CD14-positive monocyte (primary cell): ENCODE measurements around the gene FZD2. TPM values are rescaled to one million over a fixed set of nuclear protein-coding genes. Genes with fewer than 3 reads are reported as not detected.

ENCODE experiments used
- DNase-seq, 3 donors: peaks; one replicate each; pipeline ENCODE4 v3.0.0-alpha.2; 2011 to 2022
- H2AFZ ChIP-seq: 2 replicates; pipeline ENCODE4 v1.6.0; 2012; ENCODE audit warnings: mild to moderate bottlenecking, low read depth, low read length, inconsistent platforms; ENCODE audit not compliant: insufficient read depth, poor library complexity, severe bottlenecking
- H3K27ac ChIP-seq, 2 donors: 1 replicate in 1 of 2; 2 replicates in 1 of 2; pipeline ENCODE4 v1.5.1; 2012 to 2013; ENCODE audit warnings: low read length in 2 of 2, control low read depth in 1 of 2, inconsistent platforms in 1 of 2, low read depth in 1 of 2, mild to moderate bottlenecking in 1 of 2
- H3K27me3 ChIP-seq, 2 donors: one replicate each; pipeline versions ENCODE4 v1.6.0 to v1.6.1; 2011 to 2013; ENCODE audit warnings: low read length in 2 of 2; ENCODE audit not compliant: control insufficient read depth in 2 of 2, insufficient read depth in 2 of 2
- H3K36me3 ChIP-seq, 2 donors: replicated peaks in 1 of 2; 1 replicate in 1 of 2; 2 replicates in 1 of 2; pipeline versions ENCODE4 v1.5.1 to v1.6.1; 2012 to 2013; ENCODE audit warnings: low read length in 2 of 2, control low read depth in 1 of 2, inconsistent platforms in 1 of 2, mild to moderate bottlenecking in 1 of 2; ENCODE audit not compliant: insufficient read depth in 2 of 2, control insufficient read depth in 1 of 2
- H3K4me1 ChIP-seq, 2 donors: 1 replicate in 1 of 2; 2 replicates in 1 of 2; pipeline versions ENCODE4 v1.5.1 to v1.6.1; 2012 to 2013; ENCODE audit warnings: low read length in 2 of 2, control low read depth in 1 of 2, inconsistent platforms in 1 of 2, mild to moderate bottlenecking in 1 of 2, moderate library complexity in 1 of 2; ENCODE audit not compliant: insufficient read depth in 2 of 2, control insufficient read depth in 1 of 2
- H3K4me2 ChIP-seq: replicated peaks from 2 replicates; pipeline ENCODE3; 2012; ENCODE audit warnings: low read length, moderate library complexity, mild to moderate bottlenecking; ENCODE audit not compliant: poor library complexity, severe bottlenecking; ENCODE audit errors: extremely low read depth
- H3K4me3 ChIP-seq, 3 experiments: fragments of 200-600 bp in 1 of 3; sonication (generic) in 1 of 3; replicated peaks in 1 of 3; 1 replicate in 2 of 3; 2 replicates in 1 of 3; pipeline ENCODE4 v1.5.1; 2011 to 2013; ENCODE audit warnings: low read length in 3 of 3, mild to moderate bottlenecking in 3 of 3, control low read depth in 2 of 3, low read depth in 2 of 3, inconsistent platforms in 1 of 3, moderate library complexity in 1 of 3
- H3K79me2 ChIP-seq: 2 replicates; pipeline ENCODE4 v1.6.0; 2012; ENCODE audit warnings: mild to moderate bottlenecking, control low read depth, inconsistent platforms, low read length, moderate library complexity; ENCODE audit not compliant: insufficient read depth
- H3K9ac ChIP-seq: 2 replicates; pipeline ENCODE4 v1.6.0; 2017; ENCODE audit warnings: low read length, mild to moderate bottlenecking; ENCODE audit not compliant: insufficient read depth, poor library complexity, severe bottlenecking
- H3K9me3 ChIP-seq, 2 donors: replicated peaks in 1 of 2; 1 replicate in 1 of 2; 2 replicates in 1 of 2; pipeline versions ENCODE4 v1.5.1 to v1.6.1; 2012 to 2013; ENCODE audit warnings: low read length in 2 of 2, control low read depth in 1 of 2; ENCODE audit not compliant: control insufficient read depth in 1 of 2, insufficient read depth in 1 of 2
- H4K20me1 ChIP-seq: 2 replicates; pipeline ENCODE4 v1.6.0; 2012; ENCODE audit warnings: mild to moderate bottlenecking, low read length, control low read depth, moderate library complexity; ENCODE audit not compliant: insufficient read depth
- H3K27ac Mint-ChIP-seq, 7 donors: one replicate each; pipeline ENCODE4 v1.8.0; 2020; ENCODE audit warnings: mild to moderate bottlenecking in 7 of 7, mixed read lengths in 7 of 7, moderate library complexity in 6 of 7, inconsistent platforms in 2 of 7
- H3K27me3 Mint-ChIP-seq, 3 donors: one replicate each; pipeline ENCODE4 v1.8.0; 2021 to 2022; ENCODE audit warnings: low read depth in 3 of 3, mild to moderate bottlenecking in 3 of 3, mixed read lengths in 3 of 3, moderate library complexity in 3 of 3, inconsistent platforms in 1 of 3
- H3K36me3 Mint-ChIP-seq, 2 donors: one replicate each; pipeline ENCODE4 v1.8.0; 2020; ENCODE audit warnings: mixed read lengths in 2 of 2, inconsistent platforms in 1 of 2, mild to moderate bottlenecking in 1 of 2
- H3K4me1 Mint-ChIP-seq: one replicate; pipeline ENCODE4 v1.8.0; 2020; ENCODE audit warnings: mild to moderate bottlenecking, mixed read lengths
- H3K4me3 Mint-ChIP-seq, 2 donors: one replicate each; pipeline ENCODE4 v1.8.0; 2020; ENCODE audit warnings: mild to moderate bottlenecking in 2 of 2, mixed read lengths in 2 of 2, moderate library complexity in 1 of 2
- H3K9me3 Mint-ChIP-seq, 7 donors: one replicate each; pipeline ENCODE4 v1.8.0; 2020 to 2022; ENCODE audit warnings: mixed read lengths in 7 of 7, mild to moderate bottlenecking in 6 of 7, moderate library complexity in 6 of 7, inconsistent platforms in 2 of 7
- WGBS: methylation state at CpG from one replicate; pipeline ENCODE4 v1.1.5; 2013; ENCODE audit warnings: missing lambda C conversion rate; ENCODE audit not compliant: insufficient coverage; 5-methylcytosine and 5-hydroxymethylcytosine counted together
- intact Hi-C, 2 donors: fragments of 100-400 bp; cut with micrococcal nuclease; formaldehyde crosslinking; loops; one replicate each; pipeline versions ENCODE4 v1.15.0 to v1.15.1; 2023
- polyA plus RNA-seq, 3 donors: library from polyadenylated mRNA; depleted of rRNA in 1 of 3; unstranded in 2 of 3; stranded (reverse) in 1 of 3; fragments of 300-500 nt in 2 of 3; fragments of >200 nt in 1 of 3; fragmentation: Illumina TruSeq in 2 of 3; gene quantifications; 1 replicate in 2 of 3; 2 replicates in 1 of 3; pipeline ENCODE4 v1.2.3, GENCODE V29; 2012 to 2021
- TF ChIP-seq, protein P1 (sequence below): fragments of 200-600 bp; IDR thresholded peaks from one replicate; pipeline ENCODE4 v1.8.0; 2022; ENCODE audit warnings: antibody characterized with exemption, mild to moderate bottlenecking

The FZD2 gene
- polyA plus RNA-seq, 3 donors = 3.1 to 7.2 (median 6.2) TPM

DNA sequence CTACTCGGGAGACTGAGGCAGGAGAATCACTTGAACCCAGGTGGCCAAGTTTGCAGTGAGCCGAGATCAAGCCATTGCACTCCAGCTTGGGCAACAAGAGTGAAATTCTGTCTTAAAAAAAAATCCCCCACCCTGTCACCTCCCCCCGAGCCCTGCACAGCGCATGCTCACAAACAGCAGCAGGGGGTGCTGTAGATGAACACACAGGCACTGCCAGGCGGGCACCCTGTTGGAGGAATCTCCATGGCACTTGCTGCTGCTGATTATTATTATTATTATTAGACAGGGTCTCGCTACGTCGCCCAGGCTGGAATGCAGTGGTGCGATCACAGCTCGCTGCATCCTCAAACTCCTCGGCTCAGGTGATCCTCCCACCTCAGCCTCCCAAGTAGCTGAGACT lies 24.6 kb downstream of the FZD2 start:
- Histone ChIP-seq H3K9me3 (no peaks in the 10 kb centered on the region), H3K4me3 (no peak overlapping the region), H3K9ac (no peak overlapping the region), H3K4me2 (no peak overlapping the region), H3K79me2 (no peaks in the 10 kb centered on the region), H3K27me3 (peaks cover 0 to 3% of the 10 kb centered on the region in 2 donors), H4K20me1 (no peaks in the 10 kb centered on the region), H3K27ac (no peak overlapping the region), H3K4me1 (peaks cover 4 to 12% of the 10 kb centered on the region in 2 donors), H2AFZ (no peak overlapping the region), H3K36me3 (no peaks in the 10 kb centered on the region)
- 80% methylated on average over 1 of the region's 11 CpGs for WGBS
- TF ChIP-seq, protein P1, sequence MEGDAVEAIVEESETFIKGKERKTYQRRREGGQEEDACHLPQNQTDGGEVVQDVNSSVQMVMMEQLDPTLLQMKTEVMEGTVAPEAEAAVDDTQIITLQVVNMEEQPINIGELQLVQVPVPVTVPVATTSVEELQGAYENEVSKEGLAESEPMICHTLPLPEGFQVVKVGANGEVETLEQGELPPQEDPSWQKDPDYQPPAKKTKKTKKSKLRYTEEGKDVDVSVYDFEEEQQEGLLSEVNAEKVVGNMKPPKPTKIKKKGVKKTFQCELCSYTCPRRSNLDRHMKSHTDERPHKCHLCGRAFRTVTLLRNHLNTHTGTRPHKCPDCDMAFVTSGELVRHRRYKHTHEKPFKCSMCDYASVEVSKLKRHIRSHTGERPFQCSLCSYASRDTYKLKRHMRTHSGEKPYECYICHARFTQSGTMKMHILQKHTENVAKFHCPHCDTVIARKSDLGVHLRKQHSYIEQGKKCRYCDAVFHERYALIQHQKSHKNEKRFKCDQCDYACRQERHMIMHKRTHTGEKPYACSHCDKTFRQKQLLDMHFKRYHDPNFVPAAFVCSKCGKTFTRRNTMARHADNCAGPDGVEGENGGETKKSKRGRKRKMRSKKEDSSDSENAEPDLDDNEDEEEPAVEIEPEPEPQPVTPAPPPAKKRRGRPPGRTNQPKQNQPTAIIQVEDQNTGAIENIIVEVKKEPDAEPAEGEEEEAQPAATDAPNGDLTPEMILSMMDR = no peak
- H3K27me3 Mint-ChIP-seq = peaks cover 8 to 11% (median 10%) of the 10 kb centered on the region in 3 donors
- H3K27ac Mint-ChIP-seq = no peak overlapping the region
- no peak for DNase-seq
- intact Hi-C loops = no loop called here
- no peak overlapping the region for H3K4me3 Mint-ChIP-seq
- peaks cover 16% of the 10 kb centered on the region for H3K4me1 Mint-ChIP-seq
- no peaks in the 10 kb centered on the region for H3K36me3 Mint-ChIP-seq
- H3K9me3 Mint-ChIP-seq = peaks cover 0 to under 1% (median 0%) of the 10 kb centered on the region in 7 donors

DNA sequence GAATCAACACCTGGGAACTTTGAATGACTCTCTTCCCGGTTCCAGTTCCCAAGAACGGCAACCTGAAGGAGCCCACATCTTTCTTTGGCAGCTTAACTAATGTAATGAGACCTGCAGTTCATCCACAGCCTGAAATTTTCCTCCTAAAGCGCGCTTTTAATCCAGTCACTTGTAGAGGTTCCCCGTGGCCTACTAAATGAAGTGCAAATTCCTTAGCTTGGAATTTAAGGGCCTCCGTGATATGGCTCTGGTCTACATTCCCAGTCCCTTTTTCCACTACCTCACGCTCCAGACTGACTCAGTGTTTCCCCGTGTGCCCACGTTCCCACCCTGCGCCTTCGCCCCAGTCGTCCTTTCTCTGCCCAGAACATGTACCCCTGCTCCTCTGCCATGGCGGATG lies 27.2 kb downstream of the FZD2 start:
- Histone ChIP-seq H3K4me2 (no peak overlapping the region), H3K27ac (no peak overlapping the region), H2AFZ (no peak overlapping the region), H3K36me3 (no peaks in the 10 kb centered on the region), H3K9me3 (no peaks in the 10 kb centered on the region), H3K9ac (no peak overlapping the region), H3K4me3 (no peak overlapping the region), H3K4me1 (peaks cover 4 to 12% of the 10 kb centered on the region in 2 donors), H3K79me2 (no peaks in the 10 kb centered on the region), H4K20me1 (no peaks in the 10 kb centered on the region), H3K27me3 (peaks cover 0 to 3% of the 10 kb centered on the region in 2 donors)
- intact Hi-C loops = no loop called here
- no peak overlapping the region for H3K4me3 Mint-ChIP-seq
- WGBS = 90% methylated on average over 12 of the region's 13 CpGs
- TF ChIP-seq, protein P1 = no peak
- peaks cover 4 to 11% (median 10%) of the 10 kb centered on the region in 3 donors for H3K27me3 Mint-ChIP-seq
- H3K27ac Mint-ChIP-seq = no peak overlapping the region
- H3K4me1 Mint-ChIP-seq = peaks cover 16% of the 10 kb centered on the region
- H3K36me3 Mint-ChIP-seq = no peaks in the 10 kb centered on the region
- no peaks in the 10 kb centered on the region for H3K9me3 Mint-ChIP-seq
- DNase-seq = no peak
